Activated CD8-positive, alpha-beta memory T cell treated with anti-CD3 and anti-CD28 coated beads, Interleukin-2, amount 50 U/mL, for 1 hour (primary cell): Measurements from ENCODE around the gene SLC22A4.

Experiments
- DNase-seq: peaks from one replicate; pipeline ENCODE4 v3.0.0-alpha.2; 2020; ENCODE audit errors: extremely low read depth

The SLC22A4 gene

GRCh38 chr5:132262882-132263547, 31.2 kb upstream of the SLC22A4 start:
- DNase-seq = no peak

- DNase-seq = no peak
Observed at GRCh38 chr5:132263548-132264261, 30.5 kb upstream of the SLC22A4 start.

GRCh38 chr5:132264546-132265335, 29.5 kb upstream of the SLC22A4 start:
- no peak for DNase-seq

- DNase-seq = no peak
Observed at GRCh38 chr5:132265336-132266030, 28.7 kb upstream of the SLC22A4 start.

GRCh38 chr5:132266031-132266835, 28.0 kb upstream of the SLC22A4 start:
- no peak for DNase-seq

GRCh38 chr5:132266836-132267160, 27.4 kb upstream of the SLC22A4 start:
- no peak for DNase-seq

GRCh38 chr5:132267166-132267739, 26.9 kb upstream of the SLC22A4 start:
- DNase-seq = no peak

GRCh38 chr5:132267931-132268768, 26.0 kb upstream of the SLC22A4 start:
- no peak for DNase-seq

- DNase-seq = no peak
Observed at GRCh38 chr5:132268769-132269551, 25.2 kb upstream of the SLC22A4 start.

GRCh38 chr5:132269635-132270334, 24.4 kb upstream of the SLC22A4 start:
- no peak for DNase-seq

- no peak for DNase-seq
Observed at GRCh38 chr5:132270335-132270665, 23.9 kb upstream of the SLC22A4 start.

- no peak for DNase-seq
Observed at GRCh38 chr5:132270706-132271105, 23.5 kb upstream of the SLC22A4 start.

- no peak for DNase-seq
Observed at GRCh38 chr5:132271251-132272246, 22.6 kb upstream of the SLC22A4 start.

- DNase-seq = no peak
Observed at GRCh38 chr5:132272311-132273210, 21.6 kb upstream of the SLC22A4 start.

GRCh38 chr5:132273631-132274030, 20.6 kb upstream of the SLC22A4 start:
- no peak for DNase-seq

GRCh38 chr5:132274050-132274792, 20.0 kb upstream of the SLC22A4 start:
- no peak for DNase-seq
